Measurements from ENCODE around the gene NFIA. TPM values are rescaled to one million over a fixed set of nuclear protein-coding genes. Genes with fewer than 3 reads are reported as not detected.

NFIA gene
- total and polyA plus RNA-seq, 9 of the 15 experiments (the other 6 are each of a cell fraction or from before 2014, with no cell fraction given), result 5.3 to 24.9 (median 9.8) TPM

DNA sequence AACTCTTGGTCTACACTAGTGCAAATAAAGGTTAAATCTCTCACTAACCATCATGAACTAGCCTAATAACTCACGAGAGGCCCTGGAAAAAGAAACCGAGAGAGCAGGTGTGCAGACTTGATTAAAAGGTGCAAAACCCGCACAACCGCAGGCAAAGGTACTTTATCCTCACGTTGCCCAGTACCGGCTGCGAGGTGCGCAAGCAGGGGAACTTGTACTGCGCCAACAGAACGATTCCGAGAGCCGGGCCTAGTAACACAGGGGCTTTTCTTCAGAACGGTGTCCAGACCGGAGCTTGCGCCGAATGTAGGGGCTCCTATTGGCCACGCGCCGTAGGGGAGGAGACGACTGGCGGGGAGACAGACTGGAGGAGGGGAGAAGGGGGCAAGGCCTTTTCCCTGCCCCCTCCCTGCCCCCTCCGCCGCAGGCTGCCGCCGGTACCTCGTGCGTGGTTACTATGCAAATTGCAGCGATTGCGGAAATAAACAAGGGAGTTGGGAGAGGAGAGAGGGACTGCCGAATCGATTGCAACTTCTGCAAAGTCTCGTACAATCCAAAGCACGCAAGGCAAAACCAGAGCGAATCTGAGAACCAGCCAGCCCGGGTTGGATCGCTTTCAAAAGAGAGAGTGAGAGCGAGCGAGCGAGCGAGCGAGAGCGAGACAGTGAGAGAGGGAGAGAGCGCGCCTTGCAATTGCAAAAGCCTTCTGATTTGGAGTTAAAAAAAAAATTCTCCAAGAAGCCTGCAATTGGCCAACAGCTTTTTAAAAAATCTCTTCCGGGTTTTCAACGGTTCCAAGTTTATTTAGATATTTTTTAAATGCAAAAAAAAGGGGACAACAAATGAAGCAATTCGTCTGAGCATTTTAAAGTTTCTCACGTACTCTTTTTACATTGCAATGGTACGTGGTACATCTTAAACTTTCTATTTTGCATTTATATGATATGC is 5.4 kb upstream of the NFIA start (continued):
- no peak for TF ChIP-seq ZNF518B (CRISPR knock-in tag; IDR thresholded peaks at IDR 0.05)
- peak; percentile 7 for TF ChIP-seq ZFP36 (IDR thresholded peaks at IDR 0.05; ENCODE audit: low read depth, low read length, partially characterized antibody)
- peak; percentile 57 for TF ChIP-seq SOX6 (IDR thresholded peaks at IDR 0.05)
- TF ChIP-seq SP1 (CRISPR knock-in tag; IDR thresholded peaks at IDR 0.05), result peak; percentile 80; the same call in 1 of the 2 replicates
- TF ChIP-seq ZBTB11 (CRISPR knock-in tag; IDR thresholded peaks at IDR 0.05), result peak in 1 of 3 experiments; percentile 58; a peak in 1 of 6 replicates
- TF ChIP-seq GABPA (tag; conservative IDR thresholded peaks at IDR 0.05; ENCODE audit: low read depth), result peak; percentile 68
- no peak for TF ChIP-seq ZNF133 (CRISPR knock-in tag; IDR thresholded peaks at IDR 0.05)
- peak; percentile 94 for TF ChIP-seq FOXJ2 (tag; IDR thresholded peaks at IDR 0.05)
- peak; percentile 98 for TF ChIP-seq FOXM1 (IDR thresholded peaks at IDR 0.05; ENCODE audit: low read depth)
- TF ChIP-seq FOXM1 (CRISPR knock-in tag; IDR thresholded peaks at IDR 0.05; ENCODE audit: low read depth), result no peak
- TF ChIP-seq MXD1 (CRISPR knock-in tag; IDR thresholded peaks at IDR 0.05; ENCODE audit: borderline replicate concordance, poor library complexity, severe bottlenecking), result no peak
- 0 out of 2 replicates have a peak, but pooled peaks have one; percentile 13 for TF ChIP-seq NFATC3 (IDR thresholded peaks at IDR 0.05)
- peak in 1 of 2 experiments; percentile 82; a peak in 1 of 4 replicates for TF ChIP-seq KDM4B (IDR thresholded peaks at IDR 0.05; ENCODE audit: borderline replicate concordance in 2 of 2, low read depth in 1 of 2)
- TF ChIP-seq XRCC3 (IDR thresholded peaks at IDR 0.05), result no peak
- TF ChIP-seq GABPB1 (CRISPR knock-in tag; IDR thresholded peaks at IDR 0.05), result peak; percentile 54
- TF ChIP-seq SREBF1 (IDR thresholded peaks at IDR 0.05; ENCODE audit: borderline replicate concordance, low read depth, low read length), result no peak; the same call in 1 of the 2 replicates
- peak; percentile 34; the same call in 1 of the 2 replicates for TF ChIP-seq ETS1 (conservative IDR thresholded peaks at IDR 0.05; ENCODE audit: control insufficient read depth, low read depth, low read length)
